Measurements from ENCODE around the gene SLIT3.

SLIT3 gene

DNA sequence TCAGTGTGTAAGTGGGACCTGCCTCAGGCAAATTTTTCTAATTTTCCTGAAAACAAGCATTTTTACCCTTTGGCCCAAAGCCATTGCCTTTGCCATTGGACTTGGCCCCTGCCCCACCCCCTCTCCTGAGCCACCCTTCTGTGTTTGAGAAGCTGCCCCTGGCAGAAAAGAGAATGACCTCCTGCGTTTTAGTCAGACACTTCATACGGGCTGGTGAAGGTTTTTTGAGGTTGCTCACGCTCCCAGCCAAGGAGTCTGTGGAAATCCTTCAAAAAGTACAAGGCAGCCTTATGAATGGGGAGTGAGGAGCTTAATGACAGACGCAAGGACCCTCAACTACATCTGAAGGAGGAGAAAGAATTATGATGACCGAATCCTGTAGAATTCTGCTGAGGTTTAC lies 308.9 kb downstream of the SLIT3 start:
- no peak for DNase-seq (ENCODE audit: low read depth, low spot score)
- Histone ChIP-seq H3K4me3 (no peak overlapping the region), H3K36me3 (ENCODE audit: insufficient read depth, low read length) (no peaks in the 10 kb centered on the region), H3K9me3 (ENCODE audit: low read depth, low read length) (no peaks in the 10 kb centered on the region), H3K9ac (ENCODE audit: insufficient read length) (no peak overlapping the region), H3K27ac (no peak overlapping the region)
- TF ChIP-seq FOXP2 (optimal IDR thresholded peaks at IDR 0.05; ENCODE audit: control extremely low read depth, extremely low read length, insufficient read depth), result no peak
- TF ChIP-seq EZH2 (IDR thresholded peaks at IDR 0.05), result no peak
- TF ChIP-seq POLR2AphosphoS5 (IDR thresholded peaks at IDR 0.05; ENCODE audit: borderline replicate concordance, low read depth, low read length), result no peak

GRCh38 chr5:168991311-168991710 lies 309.6 kb downstream of the SLIT3 start:
- no peak overlapping the region for H3K9ac ChIP-seq (ENCODE audit: insufficient read length)
- H3K9me3 ChIP-seq (ENCODE audit: low read depth, low read length), result no peaks in the 10 kb centered on the region
- no peak overlapping the region for H3K4me3 ChIP-seq
- no peak for DNase-seq (ENCODE audit: low read depth, low spot score)
- no peak overlapping the region for H3K27ac ChIP-seq
- no peaks in the 10 kb centered on the region for H3K36me3 ChIP-seq (ENCODE audit: insufficient read depth, low read length)
- TF ChIP-seq EZH2 (IDR thresholded peaks at IDR 0.05) (no peak), POLR2AphosphoS5 (IDR thresholded peaks at IDR 0.05; ENCODE audit: borderline replicate concordance, low read depth, low read length) (no peak), FOXP2 (optimal IDR thresholded peaks at IDR 0.05; ENCODE audit: control extremely low read depth, extremely low read length, insufficient read depth) (no peak)

DNA sequence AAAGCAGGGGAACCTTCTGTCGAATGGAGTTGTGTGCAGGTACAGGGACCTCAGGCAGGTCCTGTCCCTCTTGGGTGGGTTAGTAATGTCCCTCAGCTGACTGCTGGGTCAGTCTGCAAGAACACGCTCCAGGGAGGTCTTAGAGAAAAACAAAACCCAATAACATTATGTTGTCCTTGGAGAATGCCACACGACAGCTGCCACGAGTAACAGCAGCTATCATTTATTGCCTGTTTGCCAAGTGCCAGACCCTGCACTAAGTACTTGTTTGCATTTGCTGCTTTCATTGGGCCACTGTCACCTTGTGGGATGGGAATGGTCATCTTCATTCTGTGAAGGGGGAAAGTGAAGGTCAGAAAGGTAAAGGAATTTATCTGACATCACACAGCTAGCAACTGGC lies 310.3 kb downstream of the SLIT3 start:
- H3K9ac ChIP-seq (ENCODE audit: insufficient read length), result no peak overlapping the region
- H3K27ac ChIP-seq, result no peak overlapping the region
- H3K36me3 ChIP-seq (ENCODE audit: insufficient read depth, low read length), result no peaks in the 10 kb centered on the region
- no peak for DNase-seq (ENCODE audit: low read depth, low spot score)
- no peak overlapping the region for H3K4me3 ChIP-seq
- TF ChIP-seq POLR2AphosphoS5 (IDR thresholded peaks at IDR 0.05; ENCODE audit: borderline replicate concordance, low read depth, low read length) (no peak), EZH2 (IDR thresholded peaks at IDR 0.05) (no peak), FOXP2 (optimal IDR thresholded peaks at IDR 0.05; ENCODE audit: control extremely low read depth, extremely low read length, insufficient read depth) (no peak)
- no peaks in the 10 kb centered on the region for H3K9me3 ChIP-seq (ENCODE audit: low read depth, low read length)

- Histone ChIP-seq H3K36me3 (ENCODE audit: insufficient read depth, low read length) (no peaks in the 10 kb centered on the region), H3K9me3 (ENCODE audit: low read depth, low read length) (no peaks in the 10 kb centered on the region), H3K27ac (no peak overlapping the region), H3K4me3 (no peak overlapping the region), H3K9ac (ENCODE audit: insufficient read length) (no peak overlapping the region)
- no peak for DNase-seq (ENCODE audit: low read depth, low spot score)
- TF ChIP-seq EZH2 (IDR thresholded peaks at IDR 0.05), result no peak
- TF ChIP-seq FOXP2 (optimal IDR thresholded peaks at IDR 0.05; ENCODE audit: control extremely low read depth, extremely low read length, insufficient read depth), result no peak
- no peak for TF ChIP-seq POLR2AphosphoS5 (IDR thresholded peaks at IDR 0.05; ENCODE audit: borderline replicate concordance, low read depth, low read length)
These were observed 311.0 kb downstream of the SLIT3 start for GRCh38 chr5:168989731-168990505.

DNA sequence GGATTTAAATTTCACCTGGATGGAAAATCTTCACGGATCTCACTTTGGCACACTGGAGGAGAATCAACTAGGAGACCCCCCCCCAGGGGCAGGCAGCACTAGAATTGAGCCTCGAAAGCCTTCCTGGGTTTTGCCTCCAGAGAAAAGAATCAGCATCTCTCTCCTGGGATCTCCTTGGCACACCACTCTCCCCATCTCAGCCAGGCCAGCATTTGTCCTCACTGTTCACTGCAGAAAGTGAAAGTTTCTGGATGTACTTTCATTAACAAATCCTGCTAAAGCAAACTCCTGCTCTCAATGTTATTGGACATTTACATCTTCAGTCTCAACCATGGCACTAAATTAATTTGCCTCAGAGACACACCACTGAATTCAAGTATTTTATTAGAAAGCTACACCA lies 312.2 kb downstream of the SLIT3 start:
- Histone ChIP-seq H3K27ac (no peak overlapping the region), H3K9me3 (ENCODE audit: low read depth, low read length) (no peaks in the 10 kb centered on the region), H3K36me3 (ENCODE audit: insufficient read depth, low read length) (no peaks in the 10 kb centered on the region), H3K4me3 (no peak overlapping the region), H3K9ac (ENCODE audit: insufficient read length) (no peak overlapping the region)
- no peak for TF ChIP-seq POLR2AphosphoS5 (IDR thresholded peaks at IDR 0.05; ENCODE audit: borderline replicate concordance, low read depth, low read length)
- DNase-seq (ENCODE audit: low read depth, low spot score), result no peak

DNA sequence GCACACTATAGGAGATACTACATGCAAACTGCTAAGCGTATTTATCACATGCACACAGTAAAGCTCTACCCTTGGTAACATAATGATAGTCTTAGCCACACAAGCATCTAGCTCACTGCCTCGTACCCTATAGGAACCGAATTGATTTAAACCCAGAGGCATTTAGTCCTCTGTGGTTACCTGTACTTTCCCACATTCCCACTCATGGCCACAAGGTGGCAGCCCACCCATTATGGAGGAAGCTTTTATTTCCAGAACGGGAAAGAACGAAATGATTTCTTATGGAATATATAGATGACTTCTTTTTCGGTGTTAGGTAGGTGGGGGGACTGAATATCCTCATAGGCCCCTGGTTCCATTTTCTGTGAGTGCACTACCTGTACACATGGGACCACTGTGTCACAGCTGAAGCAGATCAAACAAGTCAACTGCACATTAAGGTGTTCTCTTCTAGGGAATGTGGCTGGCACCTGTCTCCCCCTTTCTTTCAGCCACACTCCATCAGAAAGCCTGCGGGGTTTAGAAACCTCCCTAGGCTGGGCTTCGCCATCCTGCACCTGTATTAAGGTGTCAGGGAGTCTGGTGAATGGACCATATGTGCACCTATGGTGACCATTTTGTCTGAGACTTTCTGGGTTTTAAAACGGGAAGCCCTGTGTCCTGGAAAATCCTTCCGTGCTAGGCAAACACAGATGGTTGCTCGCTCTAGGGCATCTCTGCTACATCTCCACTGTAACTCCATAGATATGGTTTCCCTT lies 313.2 kb downstream of the SLIT3 start:
- DNase-seq (ENCODE audit: low read depth, low spot score), result peak; percentile 28
- Histone ChIP-seq H3K36me3 (ENCODE audit: insufficient read depth, low read length) (no peaks in the 10 kb centered on the region), H3K9me3 (ENCODE audit: low read depth, low read length) (no peaks in the 10 kb centered on the region), H3K27ac (no peak overlapping the region), H3K4me3 (no peak overlapping the region), H3K9ac (ENCODE audit: insufficient read length) (no peak overlapping the region)
- TF ChIP-seq EZH2 (IDR thresholded peaks at IDR 0.05) (no peak), FOXP2 (optimal IDR thresholded peaks at IDR 0.05; ENCODE audit: control extremely low read depth, extremely low read length, insufficient read depth) (no peak), POLR2AphosphoS5 (IDR thresholded peaks at IDR 0.05; ENCODE audit: borderline replicate concordance, low read depth, low read length) (no peak)

DNA sequence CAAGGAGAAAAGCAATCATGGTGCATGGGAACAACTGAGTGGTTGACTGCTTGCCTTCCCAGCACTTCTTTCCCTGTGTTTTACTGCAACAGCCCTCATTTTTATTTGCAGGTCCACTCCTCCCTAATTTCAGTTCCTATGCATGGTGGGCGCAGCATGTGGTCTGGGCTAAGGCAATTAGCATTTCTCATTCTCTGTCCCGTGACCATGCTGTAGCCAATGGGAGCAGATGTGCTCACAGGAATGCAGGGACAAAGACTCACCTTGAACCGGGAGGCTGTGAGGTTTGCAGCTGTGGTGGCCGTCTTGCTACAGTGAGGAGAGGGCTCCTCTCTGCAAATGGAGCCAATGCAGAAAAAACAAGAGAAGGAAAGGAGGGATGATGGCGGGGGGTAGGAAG lies 315.5 kb downstream of the SLIT3 start:
- no peak for TF ChIP-seq FOXP2 (optimal IDR thresholded peaks at IDR 0.05; ENCODE audit: control extremely low read depth, extremely low read length, insufficient read depth)
- TF ChIP-seq POLR2AphosphoS5 (IDR thresholded peaks at IDR 0.05; ENCODE audit: borderline replicate concordance, low read depth, low read length), result no peak
- no peak for TF ChIP-seq EZH2 (IDR thresholded peaks at IDR 0.05)

DNA sequence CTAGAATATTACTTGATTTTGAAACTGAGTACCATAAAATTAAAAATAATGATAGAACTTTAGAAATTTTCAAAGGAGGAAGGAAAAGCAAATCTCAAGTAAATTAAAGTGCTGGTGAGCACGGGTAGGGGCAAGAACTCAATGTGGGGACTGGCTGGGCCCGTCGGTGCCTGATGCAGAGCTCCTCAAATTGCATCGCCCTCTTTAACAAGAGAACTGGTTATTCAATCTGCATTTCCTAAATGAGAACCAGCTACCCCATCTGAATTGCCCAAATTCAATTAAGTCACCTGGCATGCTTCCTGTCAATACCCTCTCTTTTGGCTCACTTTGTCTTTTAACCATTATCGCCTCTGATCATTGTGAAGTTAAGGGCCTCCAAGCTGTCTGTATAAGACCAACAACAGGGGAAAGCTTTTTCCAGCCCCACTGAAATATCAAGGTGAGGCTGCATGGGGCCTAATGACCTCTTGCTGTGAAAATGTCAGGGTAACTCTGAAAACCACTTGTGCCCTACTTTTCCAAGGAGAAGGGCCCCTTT lies 316.7 kb downstream of the SLIT3 start:
- TF ChIP-seq FOXP2 (optimal IDR thresholded peaks at IDR 0.05; ENCODE audit: control extremely low read depth, extremely low read length, insufficient read depth) (no peak), POLR2AphosphoS5 (IDR thresholded peaks at IDR 0.05; ENCODE audit: borderline replicate concordance, low read depth, low read length) (no peak), EZH2 (IDR thresholded peaks at IDR 0.05) (no peak)
- no peak overlapping the region for H3K9ac ChIP-seq (ENCODE audit: insufficient read length)
- H3K9me3 ChIP-seq (ENCODE audit: low read depth, low read length), result no peaks in the 10 kb centered on the region
- no peaks in the 10 kb centered on the region for H3K36me3 ChIP-seq (ENCODE audit: insufficient read depth, low read length)
- no peak overlapping the region for H3K27ac ChIP-seq
- H3K4me3 ChIP-seq, result no peak overlapping the region
- no peak for DNase-seq (ENCODE audit: low read depth, low spot score)

More for the DNA sequence above, 315.5 kb downstream of the SLIT3 start:
- no peak for DNase-seq (ENCODE audit: low read depth, low spot score)
- no peaks in the 10 kb centered on the region for H3K9me3 ChIP-seq (ENCODE audit: low read depth, low read length)
- no peak overlapping the region for H3K27ac ChIP-seq
- no peak overlapping the region for H3K9ac ChIP-seq (ENCODE audit: insufficient read length)
- H3K36me3 ChIP-seq (ENCODE audit: insufficient read depth, low read length), result no peaks in the 10 kb centered on the region
- H3K4me3 ChIP-seq, result no peak overlapping the region

All from SK-N-MC (cell line).